ENCODE results near the gene GRIA1.
"Not testable (repeated sequence)": the region's sequence is repeated elsewhere in the genome, so short reads cannot be mapped to it uniquely, and the experiment has no call there.

GRIA1 gene

DNA sequence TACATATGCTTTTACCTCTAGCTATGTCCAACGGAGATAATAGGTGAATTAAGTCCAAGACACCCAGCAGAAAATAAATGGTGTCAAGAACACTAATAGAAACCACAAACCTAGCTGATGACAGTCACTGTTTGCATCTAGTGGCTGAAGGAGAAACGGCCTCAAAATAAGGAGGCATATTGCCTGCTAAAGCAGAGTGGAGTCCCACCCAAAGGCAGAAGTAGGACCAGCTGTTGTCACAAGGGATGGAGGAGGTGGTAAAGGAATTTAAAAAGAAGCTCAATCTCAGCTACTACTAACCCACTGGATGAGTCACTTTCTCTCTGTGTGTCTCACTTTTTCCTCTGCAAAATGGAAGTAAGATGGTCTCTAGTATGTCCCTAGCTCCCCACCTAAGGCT is 224.3 kb downstream of the GRIA1 start:
- no peak for DNase-seq (ENCODE audit: low read depth in 2 of 2, low spot score in 1 of 2)

DNA sequence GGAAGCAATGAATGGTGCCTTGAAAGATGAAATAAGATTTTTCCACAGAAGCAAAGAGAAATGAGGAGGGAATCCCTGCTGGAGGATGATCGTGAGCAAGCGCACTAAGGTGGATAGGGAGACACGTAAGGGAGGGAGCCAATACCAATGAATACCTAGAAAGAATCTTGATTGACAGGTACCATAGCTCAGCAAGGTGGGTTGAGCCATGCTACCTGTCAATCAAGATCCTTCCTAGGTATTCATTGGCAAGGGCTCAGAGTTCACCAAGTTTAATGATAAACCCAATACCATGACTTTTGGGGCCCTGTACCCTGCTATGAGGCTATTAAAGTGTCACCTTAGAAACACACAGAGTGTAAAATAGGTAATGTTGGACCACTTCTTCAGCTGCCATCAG is 226.8 kb downstream of the GRIA1 start:
- DNase-seq (ENCODE audit: low read depth in 2 of 2, low spot score in 1 of 2) = no peak

DNA sequence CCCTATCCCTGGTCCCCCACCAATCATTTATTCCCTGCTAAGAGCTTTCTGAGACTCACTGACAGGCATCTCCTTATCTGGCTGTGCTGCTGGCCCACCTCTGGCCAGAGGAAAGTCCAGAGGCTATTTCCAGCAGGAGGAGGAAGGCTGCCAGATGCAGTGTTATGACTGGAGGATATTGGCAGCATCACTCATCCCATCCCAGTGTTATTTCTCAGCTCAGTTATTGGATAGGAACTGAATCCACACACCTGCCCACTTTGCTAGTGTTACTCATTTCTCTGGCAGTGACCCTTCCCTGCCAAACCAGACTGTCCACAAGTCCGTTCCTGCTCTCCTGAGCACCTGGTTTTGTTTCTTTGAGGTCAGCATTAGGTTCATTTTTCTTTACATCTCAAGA is 228.2 kb downstream of the GRIA1 start:
- no peak for DNase-seq (ENCODE audit: low read depth in 2 of 2, low spot score in 1 of 2)

DNA sequence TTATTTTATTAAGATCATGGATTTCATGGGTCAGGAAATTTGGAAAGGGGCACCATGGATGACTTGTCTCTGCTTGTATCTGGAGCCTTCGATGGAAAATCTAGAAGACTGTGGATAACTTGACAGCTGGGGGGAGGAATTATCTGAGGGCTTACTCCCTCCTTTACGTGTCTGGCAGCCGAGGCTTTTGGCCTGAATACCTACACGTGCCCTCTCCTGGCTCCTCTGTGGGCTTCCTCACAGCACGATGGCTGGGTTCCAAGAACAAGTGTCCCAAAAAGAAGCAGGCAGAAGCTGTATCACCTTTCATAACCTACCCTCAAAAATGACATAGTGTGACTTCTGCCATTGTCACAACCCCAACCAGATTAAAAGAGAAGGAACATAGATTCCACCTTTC is 228.9 kb downstream of the GRIA1 start:
- no peak for DNase-seq (ENCODE audit: low read depth in 2 of 2, low spot score in 1 of 2)

DNA sequence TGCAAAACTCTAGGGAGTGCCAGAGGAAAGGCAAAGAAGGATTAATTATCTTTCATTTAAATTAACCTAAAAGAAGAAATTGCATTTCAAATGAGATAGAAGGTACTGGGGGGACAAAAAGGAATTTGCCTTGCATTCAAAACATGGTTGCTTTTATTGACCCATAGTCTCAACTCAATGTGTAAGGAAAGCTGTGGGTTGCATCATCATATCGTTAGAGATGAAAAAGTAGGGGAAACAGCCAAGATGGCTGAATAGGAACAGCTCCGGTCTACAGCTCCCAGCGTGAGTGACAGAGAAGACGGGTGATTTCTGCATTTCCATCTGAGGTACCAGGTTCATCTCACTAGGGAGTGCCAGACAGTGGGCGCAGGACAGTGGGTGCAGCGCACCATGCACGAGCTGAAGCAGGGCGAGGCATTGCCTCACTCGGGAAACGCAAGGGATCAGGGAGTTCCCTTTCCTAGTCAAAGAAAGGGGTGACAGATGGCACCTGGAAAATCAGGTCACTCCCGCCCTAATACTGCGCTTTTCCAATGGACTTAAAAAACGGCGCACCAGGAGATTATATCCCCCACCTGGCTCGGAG is 232.6 kb downstream of the GRIA1 start:
- not testable (repeated sequence) for DNase-seq (ENCODE audit: low read depth in 2 of 2, low spot score in 1 of 2)

DNA sequence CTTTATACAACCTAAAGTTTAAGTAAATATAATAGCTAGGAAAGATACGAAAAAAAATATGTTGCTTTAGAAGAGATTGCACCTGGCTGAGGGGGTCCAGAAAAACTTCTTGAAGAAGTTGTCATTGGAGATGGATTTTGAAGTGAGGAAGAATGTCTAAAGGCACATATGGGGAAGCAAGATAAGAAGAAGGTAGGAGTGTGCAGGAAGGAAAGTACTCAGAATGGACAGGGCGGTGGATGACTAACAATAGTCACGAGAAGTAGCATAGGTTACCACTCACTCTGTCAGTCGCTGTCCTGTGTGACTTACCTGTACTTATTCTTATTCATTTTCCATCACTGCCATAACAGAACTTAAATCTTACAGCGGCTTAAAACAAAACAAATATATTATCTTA is 251.6 kb downstream of the GRIA1 start:
- no peak for DNase-seq (ENCODE audit: low read depth in 2 of 2, low spot score in 1 of 2)

DNA sequence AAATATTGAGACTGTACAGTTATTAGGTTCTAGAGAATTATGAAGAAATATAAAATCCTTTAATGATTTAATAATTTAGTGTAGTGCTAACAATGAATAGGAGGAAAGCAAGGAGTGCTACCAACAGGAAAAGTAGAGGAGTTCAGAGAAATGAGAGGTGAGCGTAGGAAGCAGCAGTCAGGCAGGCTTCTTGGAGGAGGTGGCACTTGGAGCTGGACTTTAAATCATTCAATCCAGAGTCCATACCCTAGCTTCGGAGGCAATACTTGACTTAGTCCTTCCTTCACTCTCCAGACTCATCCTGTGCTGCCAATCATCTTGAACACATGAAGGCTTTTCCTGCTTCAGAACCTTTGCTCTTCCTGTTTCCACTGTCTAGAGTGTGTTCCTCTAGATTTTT is 254.3 kb downstream of the GRIA1 start:
- no peak for DNase-seq (ENCODE audit: low read depth in 2 of 2, low spot score in 1 of 2)

DNA sequence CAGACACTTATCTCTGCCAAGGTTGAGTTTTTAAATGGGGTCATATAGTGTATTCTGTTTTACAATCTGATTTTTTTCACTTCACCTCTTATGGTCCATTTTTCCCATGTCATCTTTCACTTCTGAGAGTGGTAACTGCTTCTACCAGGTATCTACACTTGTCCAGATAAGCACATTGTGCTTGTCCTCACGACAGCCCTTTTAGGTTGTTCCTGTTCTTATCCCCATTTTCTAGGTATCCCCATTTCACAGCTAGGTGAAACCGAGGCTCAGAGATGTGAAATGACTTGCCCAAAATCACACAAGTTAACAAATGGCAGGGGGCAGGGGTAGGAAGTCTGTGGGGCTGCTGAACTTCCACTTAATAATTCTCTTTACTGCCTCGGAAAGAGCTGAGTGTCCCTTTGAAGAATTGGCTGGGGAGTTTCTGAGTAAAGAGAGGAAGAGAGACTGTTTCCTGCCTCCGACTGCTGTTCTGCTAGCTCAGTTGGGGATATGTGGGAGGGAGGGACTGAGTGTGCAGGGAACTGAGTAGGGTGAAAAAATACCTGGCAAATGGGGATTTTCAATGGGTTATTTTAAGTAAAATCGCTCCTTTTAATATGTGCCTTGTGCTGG is 255.4 kb downstream of the GRIA1 start:
- DNase-seq (ENCODE audit: low read depth in 2 of 2, low spot score in 1 of 2) = no peak

DNA sequence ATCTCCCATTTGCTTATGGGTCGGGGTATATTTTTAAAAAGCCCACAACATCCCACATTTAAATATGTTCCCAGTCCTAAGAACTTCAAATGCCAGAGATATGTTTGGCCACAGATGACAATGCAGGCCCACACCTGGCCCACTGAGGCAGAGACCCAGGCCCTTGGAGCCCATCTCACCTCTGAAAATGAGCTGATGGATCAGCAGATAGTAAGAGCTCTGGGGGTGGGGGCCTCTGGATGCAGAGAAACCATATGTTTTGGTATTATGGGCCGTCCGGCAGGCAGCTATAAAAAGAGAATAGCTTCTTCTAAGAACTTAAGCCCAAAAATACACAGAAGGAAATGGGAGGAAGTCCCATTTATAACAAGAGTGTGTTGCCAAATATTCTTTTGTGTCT is 256.0 kb downstream of the GRIA1 start:
- DNase-seq (ENCODE audit: low read depth in 2 of 2, low spot score in 1 of 2) = no peak

DNA sequence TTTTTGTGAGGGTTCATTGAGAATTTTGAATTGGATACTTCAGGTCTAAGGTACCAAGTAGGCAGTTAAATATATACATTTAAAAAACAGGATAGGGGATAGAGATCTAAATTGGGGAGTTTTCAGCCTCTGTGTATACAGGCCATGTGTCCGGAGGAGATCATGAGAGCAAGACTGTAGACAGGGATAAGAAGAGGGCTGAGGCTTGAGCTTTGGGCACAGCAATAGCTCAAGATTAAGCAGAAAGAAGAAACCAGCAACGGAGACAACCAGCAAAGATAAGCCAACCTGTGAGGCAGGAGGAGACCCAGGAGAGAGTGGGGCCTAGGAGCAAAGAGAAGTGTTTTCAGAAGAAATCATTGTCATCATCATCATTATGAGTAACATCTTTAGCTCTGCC is 258.4 kb downstream of the GRIA1 start:
- DNase-seq (ENCODE audit: low read depth in 2 of 2, low spot score in 1 of 2) = no peak

DNA sequence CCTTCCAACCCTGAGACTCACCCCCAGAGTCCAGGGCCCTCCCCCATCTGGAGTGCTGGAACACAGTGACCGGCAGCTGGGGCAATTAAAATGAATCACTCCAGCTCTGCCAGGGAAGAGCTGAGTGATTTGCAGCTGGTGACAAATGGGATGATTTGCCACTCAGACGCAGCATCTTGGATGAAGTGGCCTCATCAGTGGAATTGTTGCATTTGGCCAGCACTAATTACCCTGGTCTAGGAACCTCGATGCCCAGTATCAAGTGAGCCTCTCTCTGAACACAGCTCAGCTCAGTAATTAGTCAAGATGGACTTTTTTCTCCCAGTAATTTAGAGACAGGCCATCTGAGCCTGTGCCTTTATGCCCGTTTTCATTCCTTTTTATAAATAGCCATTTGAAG is 259.5 kb downstream of the GRIA1 start:
- DNase-seq (ENCODE audit: low read depth in 2 of 2, low spot score in 1 of 2) = no peak

DNA sequence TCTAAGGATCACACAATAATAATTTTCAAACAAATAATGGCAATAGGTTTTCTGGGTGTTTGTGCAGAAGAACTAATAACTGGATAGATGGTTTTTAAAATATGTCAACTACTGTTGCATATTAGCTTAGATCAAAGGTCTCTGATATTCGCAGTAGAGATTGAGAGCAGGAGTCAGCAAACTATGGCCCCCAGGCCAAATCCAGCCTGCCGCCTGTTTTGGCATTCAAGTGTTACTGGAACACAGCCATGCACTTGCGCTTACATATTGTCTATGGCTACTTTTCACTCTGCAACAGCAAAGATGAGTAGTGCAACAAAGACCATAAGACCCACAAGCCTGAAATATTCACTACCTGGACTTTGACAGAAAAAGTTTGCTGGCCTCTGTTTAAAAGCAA is 260.8 kb downstream of the GRIA1 start:
- DNase-seq (ENCODE audit: low read depth in 2 of 2, low spot score in 1 of 2) = no peak

DNA sequence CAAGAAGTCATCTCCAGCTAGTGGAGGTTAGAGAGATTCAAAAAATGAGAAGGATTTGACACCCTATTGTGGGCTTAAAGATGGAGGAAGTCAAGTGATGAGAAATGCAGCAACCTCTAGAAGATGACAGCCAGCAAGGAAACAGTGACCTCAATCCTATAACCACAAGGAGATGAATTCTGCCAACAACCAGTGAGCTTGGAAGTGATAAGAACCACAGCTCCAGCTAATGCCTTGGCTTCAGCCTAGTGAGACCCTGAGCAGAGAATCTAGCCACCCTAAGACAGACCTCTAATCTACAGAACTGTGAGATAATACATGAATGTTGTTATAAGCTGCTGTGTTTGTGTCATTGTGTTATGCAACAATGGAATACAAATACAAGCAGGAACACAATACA is 262.4 kb downstream of the GRIA1 start:
- no peak for DNase-seq (ENCODE audit: low read depth in 2 of 2, low spot score in 1 of 2)

DNA sequence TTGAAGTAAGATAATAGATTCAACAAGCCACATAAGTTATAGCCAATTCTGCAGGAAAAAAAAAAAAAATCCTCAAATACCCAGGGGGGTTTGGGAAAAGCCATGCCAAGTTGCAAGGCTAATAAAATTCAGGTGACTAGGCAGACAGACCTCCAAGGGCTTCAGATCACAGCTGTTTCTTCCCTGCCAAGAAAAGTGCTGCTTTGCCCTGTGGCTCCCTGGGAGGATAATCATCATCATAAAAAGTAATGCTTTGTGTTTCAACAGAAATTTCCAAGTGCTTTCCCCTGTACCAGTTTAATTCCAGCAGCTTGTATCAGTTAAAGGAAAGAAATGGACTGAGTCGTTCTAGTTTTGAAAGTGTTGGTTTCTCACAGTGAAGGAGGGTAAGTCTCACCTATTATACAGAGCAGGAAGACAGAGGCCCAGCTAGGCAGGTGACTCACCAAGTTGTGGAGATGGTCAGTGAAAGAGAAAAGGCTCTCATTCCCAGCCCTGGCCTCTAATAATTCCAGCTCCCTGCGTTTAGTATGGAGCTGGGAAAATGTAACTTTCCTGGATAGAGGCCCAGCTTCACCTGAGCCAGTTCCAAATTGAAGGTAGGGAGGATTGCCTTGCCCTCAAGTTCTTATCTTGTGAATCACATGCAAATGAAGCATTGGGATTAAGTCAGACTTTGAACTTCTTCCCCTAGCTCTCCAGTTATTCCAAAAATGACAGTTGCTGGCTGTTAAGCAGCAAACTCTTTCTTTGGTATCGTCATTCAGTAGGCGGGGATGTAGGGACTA is 263.4 kb downstream of the GRIA1 start:
- no peak for DNase-seq (ENCODE audit: low read depth in 2 of 2, low spot score in 1 of 2)

DNA sequence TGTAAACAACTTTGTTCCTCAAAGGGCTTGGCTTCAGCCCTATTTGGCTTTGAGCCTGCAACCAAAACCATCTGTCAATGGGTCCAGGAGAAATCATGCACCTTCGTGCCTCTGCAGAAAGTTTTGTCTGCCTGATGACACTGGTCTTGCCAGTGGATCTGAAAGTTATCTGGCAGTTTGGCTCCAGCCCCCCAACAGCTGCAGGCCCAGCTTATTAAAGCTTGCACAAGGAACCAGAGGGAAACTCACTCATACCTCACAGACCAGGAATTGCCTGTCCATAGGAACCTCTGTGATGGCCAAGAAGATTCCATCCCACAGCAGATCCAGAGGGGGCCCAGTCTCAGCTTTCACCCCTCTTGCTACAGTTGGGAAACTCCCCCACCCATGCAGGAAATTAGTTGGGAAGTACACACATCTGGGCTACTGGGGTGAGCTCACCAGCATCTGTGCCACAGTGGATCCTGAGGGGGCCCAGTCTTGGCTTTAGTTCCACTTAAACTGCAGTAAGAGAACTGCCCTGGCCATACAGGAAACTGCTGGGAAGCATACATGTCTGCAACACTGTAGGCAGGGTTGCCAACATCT is 265.5 kb downstream of the GRIA1 start:
- no peak for DNase-seq (ENCODE audit: low read depth in 2 of 2, low spot score in 1 of 2)

DNA sequence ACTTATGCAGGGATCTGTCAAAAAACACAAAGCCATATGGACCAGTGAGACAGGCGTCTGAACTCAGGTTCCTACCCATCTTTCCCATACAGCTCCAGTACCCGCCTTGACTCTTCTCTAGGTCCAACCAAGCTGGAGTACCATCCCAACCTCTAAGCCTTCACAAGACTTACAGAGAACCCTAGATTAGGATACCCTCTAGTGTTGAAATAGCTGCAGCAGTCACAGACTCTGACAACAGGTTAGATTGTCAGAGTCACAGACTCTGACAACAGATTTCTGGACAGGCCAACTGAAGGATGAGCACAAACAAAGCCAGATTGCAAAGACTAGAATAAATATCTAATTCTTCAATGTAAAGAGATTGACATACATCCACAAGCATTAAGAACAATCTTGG is 266.1 kb downstream of the GRIA1 start:
- DNase-seq (ENCODE audit: low read depth in 2 of 2, low spot score in 1 of 2) = no peak

DNA sequence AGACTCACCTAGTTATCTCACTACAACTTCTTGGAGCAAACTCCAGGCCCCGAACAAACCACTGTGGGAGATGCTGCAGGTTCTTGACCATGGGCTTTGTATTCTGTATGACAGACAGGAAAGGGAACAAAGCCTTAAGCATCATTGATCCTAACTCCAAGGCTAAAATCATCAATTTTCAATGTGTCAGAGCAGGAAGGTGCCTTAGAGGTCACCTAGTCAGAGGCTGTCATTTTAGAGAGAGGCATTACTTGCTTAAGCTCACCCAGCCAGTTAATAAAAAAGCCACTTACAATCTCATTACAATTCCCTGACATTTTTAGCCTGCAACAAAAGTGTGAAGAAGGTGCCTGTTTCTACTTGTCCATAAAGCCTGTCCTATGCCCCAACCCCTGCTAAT is 275.5 kb downstream of the GRIA1 start:
- no peak for DNase-seq (ENCODE audit: low read depth in 2 of 2, low spot score in 1 of 2)

DNA sequence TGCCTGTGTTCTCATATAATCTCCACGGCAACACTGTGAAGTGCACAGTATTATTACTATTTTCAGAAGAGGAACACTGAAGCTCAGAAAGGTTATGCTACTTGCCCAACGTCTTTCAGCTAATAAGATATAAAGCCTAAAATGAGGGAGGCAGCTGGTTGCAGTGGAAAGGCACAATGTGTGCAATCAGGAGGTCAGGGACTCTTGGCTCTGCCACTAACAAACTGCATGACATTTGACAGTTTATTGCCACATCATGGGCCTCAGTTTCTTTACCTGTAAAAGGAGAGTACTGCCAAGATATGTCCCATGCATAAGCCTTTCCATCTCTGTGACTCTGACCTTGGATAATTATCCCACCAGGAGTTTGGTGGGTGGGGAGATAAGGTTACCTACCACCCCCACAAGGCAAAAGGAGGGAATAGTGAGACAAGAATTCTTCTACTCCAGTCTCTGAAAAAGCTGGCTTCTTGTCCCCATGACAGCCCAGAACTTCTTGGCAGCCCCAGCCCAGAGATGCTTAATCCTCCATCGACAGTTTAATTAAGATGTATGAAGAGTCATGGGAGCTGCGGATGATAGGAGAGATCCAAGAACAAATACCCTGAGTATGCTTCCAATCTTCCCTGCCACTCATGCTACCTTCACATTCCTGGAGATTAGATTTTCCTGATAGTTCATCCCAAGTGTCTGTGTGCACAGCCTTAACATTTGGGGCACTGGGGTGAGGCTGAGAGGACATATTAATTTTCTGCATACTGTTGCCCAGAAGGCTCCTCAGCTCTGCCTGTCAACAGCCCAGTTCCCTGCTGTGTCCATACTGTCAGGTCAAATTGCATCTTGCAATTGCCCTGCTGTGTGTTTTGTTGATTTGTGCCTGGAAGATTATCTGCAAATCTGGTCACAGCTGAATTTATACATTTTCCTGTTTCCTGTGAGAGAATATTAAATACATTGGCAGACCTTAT is 277.0 kb downstream of the GRIA1 start:
- DNase-seq (ENCODE audit: low read depth in 2 of 2, low spot score in 1 of 2) = no peak

DNA sequence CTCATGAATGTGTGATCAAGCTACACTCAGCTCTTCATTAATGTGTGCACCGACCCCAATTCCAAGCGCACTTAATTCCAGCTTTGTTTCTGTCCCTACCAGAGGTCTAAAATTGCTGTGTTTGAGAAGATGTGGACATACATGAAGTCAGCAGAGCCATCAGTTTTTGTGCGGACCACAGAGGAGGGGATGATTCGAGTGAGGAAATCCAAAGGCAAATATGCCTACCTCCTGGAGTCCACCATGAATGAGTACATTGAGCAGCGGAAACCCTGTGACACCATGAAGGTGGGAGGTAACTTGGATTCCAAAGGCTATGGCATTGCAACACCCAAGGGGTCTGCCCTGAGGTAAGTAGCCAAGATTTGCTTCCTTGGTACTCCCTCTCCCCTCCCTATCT is 279.6 kb downstream of the GRIA1 start:
- no peak for DNase-seq (ENCODE audit: low read depth in 2 of 2, low spot score in 1 of 2)

DNA sequence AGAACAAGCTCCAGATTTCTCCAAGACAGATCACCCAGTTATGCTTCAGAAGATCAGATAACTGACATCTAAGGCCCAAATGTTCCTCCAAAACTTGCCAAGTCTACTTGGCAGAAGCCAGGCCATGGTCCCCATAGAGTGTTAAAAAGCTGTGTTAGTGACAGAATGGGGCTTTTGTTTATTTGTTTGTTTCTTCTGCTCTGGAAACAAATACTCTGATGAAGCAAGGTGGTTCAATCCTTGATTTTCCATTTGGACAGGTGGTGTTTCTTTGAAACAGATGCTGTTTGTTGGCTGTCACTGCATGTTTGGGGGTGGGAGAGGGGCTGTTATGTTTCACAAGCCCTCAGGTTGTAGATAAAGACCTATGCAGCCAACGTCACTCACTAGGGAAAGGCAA is 284.2 kb downstream of the GRIA1 start:
- DNase-seq (ENCODE audit: low read depth in 2 of 2, low spot score in 1 of 2) = no peak

DNA sequence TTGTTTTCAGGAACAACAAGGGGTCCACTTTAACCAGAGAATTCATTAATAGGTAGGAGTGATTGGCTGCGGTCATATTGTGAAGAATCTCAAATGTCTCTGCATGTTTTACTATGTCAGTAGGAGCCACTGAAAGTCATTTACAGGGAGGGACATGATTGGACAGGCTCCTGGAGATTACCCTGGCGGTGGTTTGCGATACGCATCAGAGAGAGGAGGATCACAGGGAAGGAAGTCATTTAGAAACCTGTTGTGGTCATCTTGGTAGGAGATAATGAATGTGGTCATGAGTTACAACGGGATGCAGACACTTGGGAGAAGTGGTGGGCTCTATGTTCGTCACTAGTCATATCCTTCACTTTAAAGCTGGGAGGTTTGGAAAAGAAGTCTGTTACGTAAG is 285.5 kb downstream of the GRIA1 start:
- DNase-seq (ENCODE audit: low read depth in 2 of 2, low spot score in 1 of 2) = no peak
